Right forelimb (tissue), 1 donor: ENCODE measurements around the gene ARHGAP4.

Experiments
- DNase-seq: peaks from one replicate; pipeline ENCODE4 v3.0.0-alpha.2; 2018

ARHGAP4 gene

GRCh38 chrX:153925739-153926551 is at the start of gene ARHGAP4:
Gene ARHGAP4 (minus strand): TSS chrX:153926264. CDS start chrX:153926202, 62 bp downstream.
- DNase-seq = no peak

DNA sequence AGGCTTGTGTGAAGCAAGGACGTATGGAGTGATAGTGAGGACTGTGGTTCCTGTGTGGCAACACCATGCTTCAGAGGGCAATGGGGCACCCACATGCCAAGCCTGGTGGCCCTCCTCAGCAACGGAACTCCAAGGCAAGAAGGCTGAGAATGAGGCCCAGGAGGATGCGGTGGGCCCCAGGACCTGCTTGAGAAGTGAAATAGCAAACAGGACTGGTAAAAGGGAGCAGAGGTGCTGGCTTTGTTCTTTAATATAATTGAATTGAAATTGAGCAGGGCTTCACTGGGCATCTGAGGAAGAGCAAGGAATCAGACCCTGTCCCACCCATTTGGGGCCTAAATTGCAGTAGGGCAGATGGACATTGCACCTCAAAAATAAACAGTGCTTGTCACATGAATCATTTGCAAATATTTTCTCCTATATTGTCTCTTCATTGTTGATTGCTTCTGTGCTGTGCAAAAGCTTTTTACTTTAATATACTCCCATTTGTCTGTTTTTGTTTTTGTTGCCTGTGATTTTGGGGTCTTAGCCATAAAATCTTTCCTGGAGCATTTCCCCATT is 48.7 kb upstream of the ARHGAP4 start:
- no peak for DNase-seq

DNA sequence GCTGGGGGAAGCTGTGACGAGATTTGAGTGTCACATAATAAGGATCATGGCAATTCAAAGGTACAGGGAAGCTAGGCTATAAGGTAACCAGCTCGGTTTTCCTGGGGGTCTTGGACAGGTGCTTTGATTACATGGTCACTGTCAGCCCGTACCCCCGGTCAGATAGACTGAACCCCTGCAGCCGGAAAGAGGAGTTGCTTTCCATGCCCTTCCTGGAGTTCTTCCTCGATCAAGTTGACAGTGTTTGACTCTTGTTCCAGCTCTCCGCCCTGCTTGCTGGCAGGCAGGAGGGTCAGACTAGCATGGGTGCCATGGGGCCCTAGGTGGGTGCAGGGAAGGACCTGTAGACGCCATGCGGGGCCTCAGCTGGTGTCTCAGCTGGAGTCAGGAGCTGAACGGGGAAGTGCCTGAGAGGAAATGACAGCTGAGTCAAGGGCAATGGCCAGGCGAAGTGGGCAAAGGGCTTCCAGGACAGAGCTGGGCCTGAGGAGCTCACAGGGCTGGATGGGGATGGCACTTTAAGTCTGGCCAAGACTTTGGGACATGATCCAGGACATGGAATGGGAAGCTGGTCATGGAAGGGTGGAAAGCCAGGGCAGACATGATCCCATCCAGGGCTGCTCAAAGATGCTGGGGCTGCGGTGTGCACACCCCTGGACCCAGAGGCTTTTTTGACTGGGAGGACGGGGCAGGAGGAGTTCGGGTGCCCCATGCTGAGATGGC is 48.1 kb upstream of the ARHGAP4 start:
- DNase-seq = no peak

DNA sequence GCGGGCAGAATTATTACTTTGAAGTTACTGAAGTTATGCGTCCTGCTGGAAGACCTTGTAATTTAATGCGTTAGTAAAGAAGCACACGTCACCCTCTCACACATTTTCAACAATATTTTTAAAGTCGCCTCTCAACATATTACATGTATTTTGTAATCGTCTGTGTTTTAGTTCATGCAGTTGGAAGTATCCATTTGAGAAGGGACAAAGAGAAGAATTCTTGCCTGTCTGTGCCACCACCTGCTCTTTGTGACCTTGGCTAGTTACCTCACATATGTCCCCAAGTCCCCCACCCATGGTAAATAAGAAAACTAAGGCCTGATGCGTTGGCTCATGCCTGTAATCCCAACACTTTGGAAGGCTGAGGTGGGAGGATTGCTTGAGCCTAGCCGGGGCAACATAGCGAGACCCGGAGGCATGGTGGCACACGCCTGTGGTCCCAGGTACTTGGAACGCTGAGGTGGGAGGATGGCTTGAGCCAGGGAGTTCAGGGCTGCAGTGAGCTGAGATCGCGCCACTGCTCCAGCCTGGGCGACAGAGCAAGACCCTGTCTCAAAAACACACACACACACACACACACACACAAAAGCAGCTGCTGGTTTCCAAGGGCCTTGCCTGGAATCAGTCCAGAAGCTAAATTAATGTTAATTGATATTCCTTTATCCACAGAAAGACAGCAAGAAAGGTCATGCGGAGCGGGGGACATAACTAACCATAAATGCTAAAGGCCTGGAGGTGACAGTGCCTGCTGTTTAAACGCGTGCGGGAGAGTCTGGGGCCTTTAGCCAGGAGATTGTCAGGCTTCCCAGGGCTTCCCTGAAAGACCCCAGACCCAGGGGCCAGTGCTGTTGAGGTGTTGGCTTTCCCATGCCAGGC is 47.3 kb upstream of the ARHGAP4 start:
- no peak for DNase-seq

GRCh38 chrX:153972368-153973126 is 46.5 kb upstream of the ARHGAP4 start, which contains the start of gene TMEM187:
Gene TMEM187 (plus strand): TSS chrX:153972754. CDS start chrX:153982063, 9,309 bp downstream.
- peak; percentile 90 for DNase-seq

DNA sequence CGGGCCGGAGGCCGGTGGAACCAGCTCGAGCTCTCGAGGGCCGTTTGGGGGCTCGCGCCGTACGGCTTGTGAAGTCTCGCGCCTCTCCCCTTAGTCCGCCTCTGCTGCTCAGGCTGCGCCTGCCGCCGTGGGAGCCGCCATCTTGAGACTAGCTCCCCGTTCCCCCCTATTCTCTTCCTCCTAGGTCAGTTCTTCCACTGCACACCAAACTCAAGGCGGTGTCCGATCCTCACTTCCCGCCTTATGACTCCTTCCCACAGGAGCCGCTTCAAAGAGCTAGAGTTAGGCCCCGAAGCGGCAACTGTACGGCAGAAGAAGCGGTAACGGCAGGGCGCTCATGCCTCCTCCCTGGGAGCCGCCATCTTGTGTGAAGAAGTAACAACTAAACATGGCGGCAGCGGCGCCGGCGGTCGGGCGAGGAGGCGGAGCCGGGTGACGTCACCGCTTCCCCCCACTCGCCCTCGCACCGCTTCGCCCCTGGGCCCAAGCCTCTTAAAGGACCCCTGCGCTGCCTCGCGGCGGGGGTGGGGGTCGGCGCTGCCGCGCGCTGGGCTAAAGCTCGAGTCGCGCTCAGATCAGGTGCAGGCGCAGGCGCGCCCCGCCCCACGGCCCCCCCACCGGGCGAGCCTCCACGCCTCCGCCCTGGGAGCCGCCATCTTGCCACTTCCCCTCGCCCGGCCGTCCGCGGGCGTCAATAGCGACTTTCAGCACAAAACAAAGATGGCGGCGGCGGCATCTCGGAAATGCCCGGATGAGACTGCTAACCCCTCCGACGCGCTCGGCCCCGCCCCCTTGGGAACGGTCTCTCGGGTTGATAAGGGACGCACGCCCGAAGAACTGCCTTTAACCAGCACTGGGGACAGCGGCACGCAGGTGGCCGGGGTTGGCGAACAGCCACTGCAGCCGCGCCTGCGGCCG is 45.6 kb upstream of the ARHGAP4 start, which contains the start of gene HCFC1:
HCFC1 (minus strand) TSS at position 369 of the 918 bp plus-strand sequence. CDS start 978 bp downstream, outside the sequence.
- DNase-seq = peak; percentile 94

DNA sequence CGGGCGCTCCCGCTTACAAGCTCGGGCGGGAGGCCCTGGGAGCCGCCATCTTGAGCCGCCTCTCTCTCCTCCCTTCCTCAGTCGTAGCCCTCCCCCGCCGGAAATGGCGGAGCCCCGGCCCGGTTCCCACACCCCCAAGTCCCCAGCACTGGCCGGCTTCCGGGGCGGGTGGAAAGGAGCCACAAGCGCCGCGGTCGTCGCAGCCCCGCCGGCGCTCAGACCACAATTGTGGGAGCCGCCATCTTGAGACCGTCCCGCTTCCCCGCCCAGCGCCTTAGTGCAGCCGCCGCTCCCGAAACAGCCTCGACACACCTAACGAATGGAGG is 45.0 kb upstream of the ARHGAP4 start:
- DNase-seq = peak; percentile 88

GRCh38 chrX:153970357-153971123 is 44.5 kb upstream of the ARHGAP4 start:
- DNase-seq = peak; percentile 70

DNA sequence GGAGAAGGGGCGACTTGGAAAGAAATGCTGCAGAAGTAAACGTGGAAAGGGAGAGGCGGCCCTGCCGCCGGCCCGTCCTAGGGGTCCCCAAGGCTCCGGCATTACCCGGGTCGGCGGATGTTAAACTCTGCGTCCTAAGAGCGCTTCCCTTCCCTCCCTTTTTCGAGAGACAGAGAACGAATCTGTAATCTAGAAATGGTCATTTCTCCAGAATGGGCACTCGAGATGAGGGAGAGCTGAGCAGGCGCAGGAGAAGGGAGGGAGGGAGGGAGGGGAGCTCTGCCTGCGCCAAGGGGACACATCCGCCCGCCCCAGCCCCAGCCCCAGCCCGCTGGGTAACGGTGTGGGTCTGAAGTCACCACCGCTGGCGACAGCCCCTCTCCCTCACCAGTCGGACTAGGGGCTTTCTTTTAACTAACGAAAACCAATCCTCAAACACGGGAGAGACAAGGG is 43.9 kb upstream of the ARHGAP4 start:
- DNase-seq = no peak

GRCh38 chrX:153969125-153969903 is 43.2 kb upstream of the ARHGAP4 start:
- no peak for DNase-seq

DNA sequence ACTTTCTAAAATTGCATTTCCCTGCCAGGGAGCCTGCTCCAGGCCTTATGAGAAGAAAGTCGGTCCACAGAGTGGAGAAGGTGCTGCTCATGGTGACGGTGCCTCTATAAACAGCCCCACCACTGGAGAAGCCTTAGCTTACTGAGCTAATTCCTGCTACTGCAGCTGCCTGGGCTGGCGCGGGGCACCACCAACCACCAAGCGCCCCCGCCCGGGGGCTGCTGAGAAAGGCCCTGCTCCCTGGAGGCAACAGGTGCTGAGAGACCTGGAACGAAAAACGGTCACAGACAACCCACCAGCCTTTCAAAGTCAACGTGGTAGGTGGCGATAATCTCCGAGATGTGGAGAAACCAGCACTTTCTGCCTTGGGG is 42.7 kb upstream of the ARHGAP4 start:
- no peak for DNase-seq

GRCh38 chrX:153968255-153968654 is 42.2 kb upstream of the ARHGAP4 start:
- DNase-seq = no peak

DNA sequence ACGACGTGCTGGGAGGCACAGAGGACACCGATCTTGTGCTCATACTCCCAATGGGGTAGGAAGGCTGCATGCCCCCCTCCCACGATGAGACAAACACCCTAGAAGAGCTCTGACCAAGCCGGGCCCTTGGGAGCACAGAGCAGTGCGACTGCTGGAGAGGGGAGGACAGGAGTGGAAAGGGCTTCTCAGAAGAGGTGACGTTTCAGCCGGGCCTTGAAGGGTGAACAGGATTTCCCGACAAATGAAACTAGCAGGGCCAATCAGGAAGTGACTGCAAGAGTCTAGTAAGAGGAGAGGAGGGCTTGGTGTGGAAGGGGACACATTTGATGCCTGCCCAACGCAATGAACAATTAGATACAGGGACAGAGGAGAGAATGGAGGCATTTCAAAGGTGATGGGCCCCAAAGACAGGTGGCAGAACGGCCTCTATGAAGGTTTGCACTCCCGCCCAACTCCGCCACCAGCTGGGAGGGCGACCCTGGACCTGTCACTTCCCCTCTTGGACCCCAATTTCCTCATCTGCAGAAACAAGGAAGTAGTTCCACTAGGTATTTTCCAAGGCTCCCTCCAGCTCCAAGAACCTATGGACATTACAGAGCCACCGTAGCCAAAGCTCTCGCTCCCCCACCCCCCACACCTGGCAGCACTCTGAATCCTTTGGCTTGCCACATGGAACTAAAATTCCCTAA is 41.6 kb upstream of the ARHGAP4 start:
- no peak for DNase-seq

- no peak for DNase-seq
Observed at GRCh38 chrX:153966841-153967535, 40.9 kb upstream of the ARHGAP4 start.

DNA sequence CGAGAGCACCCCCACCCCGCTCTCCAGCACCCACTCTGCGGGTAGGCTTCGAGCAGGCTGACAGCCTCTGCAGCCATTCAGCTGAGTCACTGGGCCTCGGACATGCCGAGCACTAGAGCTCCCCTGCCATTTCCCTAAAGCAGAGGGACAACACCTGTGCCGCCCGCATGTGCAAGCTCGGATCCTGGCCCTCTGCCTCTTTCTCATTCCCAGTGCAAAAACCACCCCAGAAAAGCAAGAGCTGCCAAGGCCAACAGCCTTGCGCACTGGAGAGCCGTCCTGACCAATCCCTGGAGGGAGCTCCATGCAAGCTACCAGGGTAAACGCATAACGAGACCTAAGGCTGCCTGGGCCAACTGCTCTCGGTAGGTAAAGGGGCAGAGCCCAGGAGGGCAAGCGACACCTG is 40.2 kb upstream of the ARHGAP4 start:
- no peak for DNase-seq

- DNase-seq = no peak
Observed at GRCh38 chrX:153965406-153965805, 39.3 kb upstream of the ARHGAP4 start.

- DNase-seq = no peak
Observed at GRCh38 chrX:153964105-153964504, 38.0 kb upstream of the ARHGAP4 start.

DNA sequence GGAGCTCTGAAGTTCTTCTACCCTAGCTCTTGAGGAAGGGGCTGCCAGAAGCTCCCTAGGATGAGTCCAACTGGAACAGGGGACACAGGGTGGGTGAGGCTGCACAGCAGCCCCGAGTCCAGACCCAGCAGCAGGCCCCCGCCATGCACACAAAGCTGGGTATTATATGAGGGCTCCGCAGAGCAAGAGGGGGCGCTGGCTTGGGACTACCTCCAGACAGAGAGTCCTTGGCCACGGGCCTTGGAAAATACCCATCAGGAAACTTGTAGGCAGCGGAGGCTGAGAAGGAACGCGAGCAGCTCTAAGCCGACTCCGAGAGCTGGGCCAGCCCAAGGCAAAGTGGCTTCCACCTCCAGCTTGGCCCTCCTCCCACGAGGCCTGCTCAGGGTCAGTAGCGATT is 37.5 kb upstream of the ARHGAP4 start:
- DNase-seq = no peak
